Liver (tissue), 9 donors: Measurements from ENCODE around the gene SPATA31C2. TPM values are rescaled to one million over a fixed set of nuclear protein-coding genes. Genes with fewer than 3 reads are reported as not detected.

Experiments used
- DNase-seq: peaks from one replicate; pipeline ENCODE4 v3.0.0-alpha.2; 2017; ENCODE audit warnings: low spot score
- H3K27ac ChIP-seq, 2 donors: one replicate each; pipeline ENCODE4 v1.7.0; 2013; ENCODE audit warnings: inconsistent platforms in 2 of 2, low read length in 2 of 2, control low read depth in 1 of 2, low read depth in 1 of 2, mild to moderate bottlenecking in 1 of 2
- H3K27me3 ChIP-seq, 4 donors: one replicate each; pipeline versions ENCODE4 v1.6.1 to v1.7.0; 2013; ENCODE audit warnings: low read length in 3 of 4, inconsistent platforms in 1 of 4, mild to moderate bottlenecking in 1 of 4, moderate library complexity in 1 of 4; ENCODE audit not compliant: control insufficient read depth in 4 of 4, insufficient read depth in 4 of 4
- H3K36me3 ChIP-seq, 4 donors: one replicate each; pipeline versions ENCODE4 v1.6.1 to v1.7.0; 2013; ENCODE audit warnings: low read length in 3 of 4, mild to moderate bottlenecking in 3 of 4, low read depth in 1 of 4, moderate library complexity in 1 of 4; ENCODE audit not compliant: control insufficient read depth in 4 of 4, insufficient read depth in 3 of 4
- H3K4me1 ChIP-seq, 4 donors: one replicate each; pipeline versions ENCODE4 v1.6.1 to v1.7.0; 2013; ENCODE audit warnings: low read length in 3 of 4, mild to moderate bottlenecking in 3 of 4, moderate library complexity in 1 of 4; ENCODE audit not compliant: control insufficient read depth in 4 of 4, insufficient read depth in 4 of 4
- H3K4me3 ChIP-seq, 3 donors: one replicate each; pipeline versions ENCODE4 v1.6.1 to v1.7.0; 2013; ENCODE audit warnings: low read length in 3 of 3, control low read depth in 1 of 3, low read depth in 1 of 3, mild to moderate bottlenecking in 1 of 3
- H3K9ac ChIP-seq, 2 donors: one replicate each; pipeline ENCODE4 v1.7.0; 2013; ENCODE audit warnings: low read length in 2 of 2, mild to moderate bottlenecking in 2 of 2, moderate library complexity in 2 of 2, control low read depth in 1 of 2, low read depth in 1 of 2
- H3K9me3 ChIP-seq, 4 donors: one replicate each; pipeline versions ENCODE4 v1.6.1 to v1.7.0; 2013; ENCODE audit warnings: low read length in 3 of 4; ENCODE audit not compliant: control insufficient read depth in 4 of 4
- CTCF ChIP-seq: fragments of 150-350 bp; IDR thresholded peaks from 2 replicates; pipeline ENCODE4 v1.5.1; 2017; ENCODE audit warnings: improper control_type of control experiment, low read depth, low read length; ENCODE audit not compliant: missing input control
- EGR1 ChIP-seq, 2 donors: IDR thresholded peaks; 2 replicates each; pipeline ENCODE4 v1.6.1; 2016 to 2018; ENCODE audit warnings: antibody characterized with exemption in 2 of 2, low read depth in 2 of 2
- FOXA1 ChIP-seq: IDR thresholded peaks from 2 replicates; pipeline ENCODE4 v1.6.1; 2016; ENCODE audit warnings: antibody characterized with exemption
- FOXA2 ChIP-seq: IDR thresholded peaks from 2 replicates; pipeline ENCODE4 v1.6.1; 2016; ENCODE audit warnings: antibody characterized with exemption
- GABPA ChIP-seq, 2 donors: IDR thresholded peaks in 1 of 2; conservative IDR thresholded peaks in 1 of 2; 2 replicates each; pipeline ENCODE4 v1.6.1; 2016; ENCODE audit warnings: antibody characterized with exemption in 2 of 2, mild to moderate bottlenecking in 1 of 2, moderate library complexity in 1 of 2
- HNF4A ChIP-seq, 2 donors: conservative IDR thresholded peaks; 2 replicates each; pipeline ENCODE4 v1.6.1; 2016; ENCODE audit warnings: antibody characterized with exemption in 2 of 2, mild to moderate bottlenecking in 2 of 2
- HNF4G ChIP-seq: IDR thresholded peaks from 2 replicates; pipeline ENCODE4 v1.6.1; 2016; ENCODE audit warnings: antibody characterized with exemption
- JUND ChIP-seq, 2 donors: IDR thresholded peaks; 2 replicates each; pipeline ENCODE4 v1.6.1; 2016; ENCODE audit warnings: antibody characterized with exemption in 2 of 2
- MAX ChIP-seq: IDR thresholded peaks from 2 replicates; pipeline ENCODE4 v1.6.1; 2016; ENCODE audit warnings: antibody characterized with exemption
- NR2F2 ChIP-seq: IDR thresholded peaks from 2 replicates; pipeline ENCODE4 v1.6.1; 2016; ENCODE audit warnings: antibody characterized with exemption
- RAD21 ChIP-seq, 2 donors: IDR thresholded peaks; 2 replicates each; pipeline ENCODE4 v1.6.1; 2016; ENCODE audit warnings: antibody characterized with exemption in 2 of 2, mild to moderate bottlenecking in 2 of 2
- RXRA ChIP-seq, 2 donors: IDR thresholded peaks; 2 replicates each; pipeline ENCODE4 v1.6.1; 2017 to 2018; ENCODE audit warnings: antibody characterized with exemption in 2 of 2, mild to moderate bottlenecking in 1 of 2
- SP1 ChIP-seq: IDR thresholded peaks from 2 replicates; pipeline ENCODE4 v1.6.1; 2018; ENCODE audit warnings: antibody characterized with exemption, mild to moderate bottlenecking
- TAF1 ChIP-seq: conservative IDR thresholded peaks from 2 replicates; pipeline ENCODE4 v1.6.1; 2016; ENCODE audit warnings: antibody characterized with exemption, mild to moderate bottlenecking
- YY1 ChIP-seq: IDR thresholded peaks from 2 replicates; pipeline ENCODE4 v1.6.1; 2016; ENCODE audit warnings: antibody characterized with exemption, mild to moderate bottlenecking
- ZBTB33 ChIP-seq: IDR thresholded peaks from 2 replicates; pipeline ENCODE4 v1.6.1; 2016; ENCODE audit warnings: antibody characterized with exemption
- WGBS: extraction: QIAGEN DNeasy Blood & Tissue Kit; methylation state at CpG from one replicate; pipeline ENCODE4 v1.1.7; 2013; 5-methylcytosine and 5-hydroxymethylcytosine counted together
- polyA plus RNA-seq, 2 donors: library from polyadenylated mRNA; stranded (reverse) in 1 of 2; unstranded in 1 of 2; fragments of 200-250 nt in 1 of 2; fragments of >200 nt in 1 of 2; fragmentation: Nextera tagmentation in 1 of 2; extraction: Ambion mirVana in 1 of 2; gene quantifications; one replicate each; pipeline versions ENCODE4 v1.2.1 to v1.2.3, GENCODE V29; 2013 to 2015
- total RNA-seq, 2 donors: library from RNA; depleted of rRNA; stranded (reverse); fragments of >200 nt; gene quantifications; one replicate each; pipeline ENCODE4 v1.2.3, GENCODE V29; 2014
- TF ChIP-seq, protein P1 (sequence below): IDR thresholded peaks from 2 replicates; pipeline ENCODE4 v1.6.1; 2016; ENCODE audit warnings: antibody characterized with exemption
- TF ChIP-seq, protein P2 (sequence below): IDR thresholded peaks from 2 replicates; pipeline ENCODE4 v1.6.1; 2016; ENCODE audit warnings: antibody characterized with exemption, mild to moderate bottlenecking
- donor health status: healthy.
- donor health status: healthy.
- donor health status: healthy.
- donor health status: healthy.
- donor health status: healthy.

Gene SPATA31C2
- total and polyA plus RNA-seq, 4 donors: not detected

- H3K27me3 ChIP-seq: peaks cover 0 to 3% (median 0%) of the 10 kb centered on the region in 4 donors
- WGBS: 80% methylated on average over 3 of the region's 3 CpGs
Observed at GRCh38 chr9:88164850-88165249, 26.6 kb upstream of the SPATA31C2 start.

More at GRCh38 chr9:88164850-88165249, 26.6 kb upstream of the SPATA31C2 start:
- Histone ChIP-seq H3K4me3 (no peak overlapping the region), H3K9ac (no peak overlapping the region), H3K4me1 (peaks cover 0 to 2% (median under 1%) of the 10 kb centered on the region in 4 donors), H3K9me3 (peaks cover 0 to 3% (median 0%) of the 10 kb centered on the region in 4 donors), H3K27ac (no peak overlapping the region), H3K36me3 (no peaks in the 10 kb centered on the region)
- TF ChIP-seq YY1 (no peak), CTCF (no peak), EGR1 (IDR thresholded peaks at IDR 0.05; ENCODE audit: low read depth in 2 of 2) (no peak), MAX (no peak), ZBTB33 (no peak), HNF4G (no peak), HNF4A (conservative IDR thresholded peaks at IDR 0.05) (no peak), FOXA1 (no peak), RXRA (IDR thresholded peaks at IDR 0.05) (no peak), TAF1 (no peak), FOXA2 (no peak), SP1 (no peak), GABPA (IDR thresholded peaks at IDR 0.05 in 1 of 2, conservative IDR thresholded peaks at IDR 0.05 in 1 of 2) (no peak), JUND (IDR thresholded peaks at IDR 0.05) (no peak), NR2F2 (no peak), RAD21 (IDR thresholded peaks at IDR 0.05) (no peak)
- TF ChIP-seq, protein P1, sequence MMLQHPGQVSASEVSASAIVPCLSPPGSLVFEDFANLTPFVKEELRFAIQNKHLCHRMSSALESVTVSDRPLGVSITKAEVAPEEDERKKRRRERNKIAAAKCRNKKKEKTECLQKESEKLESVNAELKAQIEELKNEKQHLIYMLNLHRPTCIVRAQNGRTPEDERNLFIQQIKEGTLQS: no peak
- TF ChIP-seq, protein P2, sequence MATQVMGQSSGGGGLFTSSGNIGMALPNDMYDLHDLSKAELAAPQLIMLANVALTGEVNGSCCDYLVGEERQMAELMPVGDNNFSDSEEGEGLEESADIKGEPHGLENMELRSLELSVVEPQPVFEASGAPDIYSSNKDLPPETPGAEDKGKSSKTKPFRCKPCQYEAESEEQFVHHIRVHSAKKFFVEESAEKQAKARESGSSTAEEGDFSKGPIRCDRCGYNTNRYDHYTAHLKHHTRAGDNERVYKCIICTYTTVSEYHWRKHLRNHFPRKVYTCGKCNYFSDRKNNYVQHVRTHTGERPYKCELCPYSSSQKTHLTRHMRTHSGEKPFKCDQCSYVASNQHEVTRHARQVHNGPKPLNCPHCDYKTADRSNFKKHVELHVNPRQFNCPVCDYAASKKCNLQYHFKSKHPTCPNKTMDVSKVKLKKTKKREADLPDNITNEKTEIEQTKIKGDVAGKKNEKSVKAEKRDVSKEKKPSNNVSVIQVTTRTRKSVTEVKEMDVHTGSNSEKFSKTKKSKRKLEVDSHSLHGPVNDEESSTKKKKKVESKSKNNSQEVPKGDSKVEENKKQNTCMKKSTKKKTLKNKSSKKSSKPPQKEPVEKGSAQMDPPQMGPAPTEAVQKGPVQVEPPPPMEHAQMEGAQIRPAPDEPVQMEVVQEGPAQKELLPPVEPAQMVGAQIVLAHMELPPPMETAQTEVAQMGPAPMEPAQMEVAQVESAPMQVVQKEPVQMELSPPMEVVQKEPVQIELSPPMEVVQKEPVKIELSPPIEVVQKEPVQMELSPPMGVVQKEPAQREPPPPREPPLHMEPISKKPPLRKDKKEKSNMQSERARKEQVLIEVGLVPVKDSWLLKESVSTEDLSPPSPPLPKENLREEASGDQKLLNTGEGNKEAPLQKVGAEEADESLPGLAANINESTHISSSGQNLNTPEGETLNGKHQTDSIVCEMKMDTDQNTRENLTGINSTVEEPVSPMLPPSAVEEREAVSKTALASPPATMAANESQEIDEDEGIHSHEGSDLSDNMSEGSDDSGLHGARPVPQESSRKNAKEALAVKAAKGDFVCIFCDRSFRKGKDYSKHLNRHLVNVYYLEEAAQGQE: no peak
- no peak for DNase-seq
